GM21390 (cell line): ENCODE results near the gene MAPK1.
"Not testable (repeated sequence)": the region's sequence is repeated elsewhere in the genome, so short reads cannot be mapped to it uniquely, and the experiment has no call there.

Experiments used
- ATAC-seq: cut with Tn5 transposase; IDR thresholded peaks from one replicate; pipeline ENCODE4 v1.9.1; 2021; ENCODE audit not compliant: unreplicated experiment

The MAPK1 gene

GRCh38 chr22:21730535-21731308, 136.7 kb downstream of the MAPK1 start:
- no peak for ATAC-seq

GRCh38 chr22:21729184-21729583, 138.3 kb downstream of the MAPK1 start:
- ATAC-seq = not testable (repeated sequence)

- no peak for ATAC-seq
Observed at GRCh38 chr22:21728270-21728669, 139.2 kb downstream of the MAPK1 start.

- no peak for ATAC-seq
Observed at GRCh38 chr22:21727768-21728167, 139.7 kb downstream of the MAPK1 start.

GRCh38 chr22:21727159-21727558, 140.3 kb downstream of the MAPK1 start:
- ATAC-seq = no peak

GRCh38 chr22:21726650-21727049, 140.8 kb downstream of the MAPK1 start:
- no peak for ATAC-seq

GRCh38 chr22:21725956-21726649, 141.3 kb downstream of the MAPK1 start:
- no peak for ATAC-seq

- ATAC-seq = not testable (repeated sequence)
Observed at GRCh38 chr22:21724496-21724895, 142.9 kb downstream of the MAPK1 start.

GRCh38 chr22:21721195-21721852, 146.1 kb downstream of the MAPK1 start:
- not testable (repeated sequence) for ATAC-seq

GRCh38 chr22:21720191-21720859, 147.1 kb downstream of the MAPK1 start:
- not testable (repeated sequence) for ATAC-seq

- ATAC-seq = no peak
Observed at GRCh38 chr22:21719024-21719423, 148.4 kb downstream of the MAPK1 start.

- ATAC-seq = no peak
Observed at GRCh38 chr22:21718499-21718898, 148.9 kb downstream of the MAPK1 start.

GRCh38 chr22:21716395-21717122, 150.9 kb downstream of the MAPK1 start:
- not testable (repeated sequence) for ATAC-seq

- ATAC-seq = no peak
Observed at GRCh38 chr22:21714786-21715185, 152.7 kb downstream of the MAPK1 start.

- no peak for ATAC-seq
Observed at GRCh38 chr22:21714059-21714770, 153.2 kb downstream of the MAPK1 start.

GRCh38 chr22:21713428-21714058, 153.9 kb downstream of the MAPK1 start:
- no peak for ATAC-seq

- ATAC-seq = no peak
Observed at GRCh38 chr22:21712751-21713427, 154.6 kb downstream of the MAPK1 start.

- ATAC-seq = no peak
Observed at GRCh38 chr22:21711851-21712250, 155.6 kb downstream of the MAPK1 start.

GRCh38 chr22:21710156-21710555, 157.3 kb downstream of the MAPK1 start:
- ATAC-seq = no peak
